Spleen (tissue), 11 donors: ENCODE measurements around the gene ANKK1. TPM values are rescaled to one million over a fixed set of nuclear protein-coding genes. Genes with fewer than 3 reads are reported as not detected.

Experiments used
- DNase-seq: peaks from one replicate; pipeline ENCODE4 v3.0.0-alpha.2; 2020
- H3K27ac ChIP-seq, 8 donors: fragments of 200-600 bp; sonication (generic) in 7 of 8; 1 replicate in 4 of 8; 2 replicates in 4 of 8; pipeline versions ENCODE4 v1.5.0 to v1.8.0; 2016 to 2021; ENCODE audit warnings: inconsistent platforms in 4 of 8, mild to moderate bottlenecking in 4 of 8, moderate library complexity in 1 of 8
- H3K27me3 ChIP-seq, 7 donors: fragments of 200-600 bp; sonication (generic) in 6 of 7; replicated peaks in 1 of 7; 1 replicate in 4 of 7; 2 replicates in 3 of 7; pipeline versions ENCODE4 v1.5.0 to v1.8.0; 2016 to 2021; ENCODE audit warnings: inconsistent platforms in 3 of 7, mild to moderate bottlenecking in 1 of 7
- H3K36me3 ChIP-seq, 6 donors: fragments of 200-600 bp; sonication (generic) in 5 of 6; 1 replicate in 4 of 6; 2 replicates in 2 of 6; pipeline versions ENCODE4 v1.5.0 to v1.8.0; 2016 to 2021; ENCODE audit warnings: inconsistent platforms in 2 of 6
- H3K4me1 ChIP-seq, 6 donors: fragments of 200-600 bp; sonication (generic) in 5 of 6; 1 replicate in 3 of 6; 2 replicates in 3 of 6; pipeline versions ENCODE4 v1.5.0 to v1.8.0; 2016 to 2021; ENCODE audit warnings: inconsistent platforms in 3 of 6
- H3K4me3 ChIP-seq, 8 donors: fragments of 200-600 bp; sonication (generic) in 7 of 8; 1 replicate in 4 of 8; 2 replicates in 4 of 8; pipeline versions ENCODE4 v1.5.0 to v1.8.0; 2016 to 2021; ENCODE audit warnings: inconsistent platforms in 4 of 8, mild to moderate bottlenecking in 4 of 8, moderate library complexity in 2 of 8
- H3K9me3 ChIP-seq, 8 donors: fragments of 200-600 bp; sonication (generic) in 7 of 8; 1 replicate in 4 of 8; 2 replicates in 4 of 8; pipeline versions ENCODE4 v1.5.0 to v1.8.0; 2016 to 2021; ENCODE audit warnings: inconsistent platforms in 4 of 8
- POLR2A ChIP-seq, 3 donors: fragments of 450-650 bp; IDR thresholded peaks; one replicate each; pipeline ENCODE4 v1.5.1; 2017; ENCODE audit warnings: antibody characterized with exemption in 3 of 3, mild to moderate bottlenecking in 1 of 3
- POLR2AphosphoS5 ChIP-seq, 3 donors: sonication (generic); formaldehyde crosslinking; IDR thresholded peaks; one replicate each; pipeline ENCODE4 v1.5.1; 2017; ENCODE audit warnings: antibody characterized with exemption in 3 of 3
- WGBS, 5 donors: extraction: QIAGEN DNeasy Blood & Tissue Kit in 3 of 5; methylation state at CpG; one replicate each; pipeline versions ENCODE4 v1.1.5 to v1.1.7; 2013 to 2018; 5-methylcytosine and 5-hydroxymethylcytosine counted together
- intact Hi-C: fragments of 100-400 bp; cut with DNase I; formaldehyde crosslinking; loops from one replicate; pipeline ENCODE4 v1.15.0; 2023; ENCODE audit warnings: low total_unique reads
- microRNA-seq, 3 donors: library from miRNA; unstranded; fragments of <30 nt; microRNA quantifications; one replicate each; pipeline versions ENCODE4 to v1.1.0, GENCODE V29; 2019 to 2020
- polyA plus RNA-seq, 3 donors: library from polyadenylated mRNA; stranded (reverse); fragments of 200-250 nt; gene quantifications; one replicate each; pipeline ENCODE4 v1.2.1, GENCODE V29; 2013
- small RNA-seq, 4 donors: library from RNA; depleted of rRNA; stranded (forward); fragments of <200 nt; gene quantifications; one replicate each; pipeline ENCODE3, GENCODE V24; 2016
- total RNA-seq, 7 donors: library from RNA; depleted of rRNA in 3 of 7; stranded (reverse); fragments of >200 nt in 3 of 7; fragmentation: NEBNext Ultra II Directional in 4 of 7; extraction: Animal tissue kit (Norgen Biotek cat#: 25700) in 4 of 7; gene quantifications; one replicate each; pipeline versions ENCODE4 v1.1.0 to v1.2.1, GENCODE V29; 2016 to 2021
- donor health status: healthy with polysubstance abuse.
- donor health status: DM: no; HTN: no; CAD: no; lungs with moderate emphysema.
- donor health status: DM: no; HTN: no; CAD: no.
- donor health status: Bipolar disorder and iron deficiency.
- donor health status: healthy.
- donor health status: DM: no; HTN: no; CAD: no.
- donor health status: DM: yes; HTN: yes; CAD: no.

The ANKK1 gene
- total and polyA plus RNA-seq, 10 donors, result 0.26 to 2.0 (median 0.65) TPM

- Histone ChIP-seq H3K36me3 (no peaks in the 10 kb centered on the region), H3K4me1 (no peaks in the 10 kb centered on the region), H3K9me3 (no peaks in the 10 kb centered on the region), H3K27me3 (peaks cover 0 to 22% (median 0%) of the 10 kb centered on the region in 7 donors), H3K27ac (no peak overlapping the region), H3K4me3 (no peak overlapping the region)
- intact Hi-C loops, result no loop called here
- DNase-seq, result no peak
- WGBS, 5 donors, result 76 to 87% (median 79%) methylated on average over 6 of the region's 6 CpGs
- TF ChIP-seq POLR2AphosphoS5 (IDR thresholded peaks at IDR 0.05) (no peak), POLR2A (IDR thresholded peaks at IDR 0.05) (no peak)
Measured at GRCh38 chr11:113449743-113450142, 62.2 kb downstream of the ANKK1 start.

Small RNA genes lying within 50 kb of the gene (microRNA-seq; reads per million reads assigned to microRNA genes)
- gene MIR4301, result 0 reads per million in 3 donors

Small RNA genes lying within 50 kb of the gene (small RNA-seq; reads per million reads assigned to genes)
- 0 reads per million in 4 donors for gene MIR4301

Other genes starting within 250 kb of the ANKK1 start
- 10 to 100 TPM in 6 of 7 donors, 1 to 10 TPM in 1; 8.9 to 29.8 (median 19.7) TPM for gene TTC12, start 73.2 kb upstream of the ANKK1 start, total RNA-seq
- 1 to 10 TPM; 4.2 to 5.3 (median 5.0) TPM for gene TTC12, start 73.2 kb upstream of the ANKK1 start, polyA plus RNA-seq
- gene DRD2, start 87.6 kb downstream of the ANKK1 start, total RNA-seq, result not detected
- gene DRD2, start 87.6 kb downstream of the ANKK1 start, polyA plus RNA-seq, result not detected